Measurements from ENCODE around the gene MYO18B.

Gene MYO18B

GRCh38 chr22:25899566-25899965 is 157.6 kb downstream of the MYO18B start:
- H3K27me3 ChIP-seq (ENCODE audit: control insufficient read depth, insufficient read depth, low read length), result no peaks in the 10 kb centered on the region
- no peak overlapping the region for H3K27ac ChIP-seq (ENCODE audit: low read length)
- H3K36me3 ChIP-seq (ENCODE audit: control insufficient read depth, low read depth, low read length), result no peaks in the 10 kb centered on the region
- H3K4me3 ChIP-seq (ENCODE audit: low read length), result no peak overlapping the region
- no peak overlapping the region for H3K9ac ChIP-seq (ENCODE audit: low read length)
- H3K4me1 ChIP-seq (ENCODE audit: control insufficient read depth, low read depth, low read length), result no peaks in the 10 kb centered on the region
- no peaks in the 10 kb centered on the region for H3K9me3 ChIP-seq (ENCODE audit: control insufficient read depth, low read depth, low read length)

- Histone ChIP-seq H3K27ac (ENCODE audit: low read length) (no peak overlapping the region), H3K27me3 (ENCODE audit: control insufficient read depth, insufficient read depth, low read length) (no peaks in the 10 kb centered on the region), H3K9me3 (ENCODE audit: control insufficient read depth, low read depth, low read length) (no peaks in the 10 kb centered on the region), H3K9ac (ENCODE audit: low read length) (no peak overlapping the region), H3K4me3 (ENCODE audit: low read length) (no peak overlapping the region), H3K36me3 (ENCODE audit: control insufficient read depth, low read depth, low read length) (no peaks in the 10 kb centered on the region), H3K4me1 (ENCODE audit: control insufficient read depth, low read depth, low read length) (no peaks in the 10 kb centered on the region)
Observed at GRCh38 chr22:25900390-25900789, 158.4 kb downstream of the MYO18B start.

- Histone ChIP-seq H3K27me3 (ENCODE audit: control insufficient read depth, insufficient read depth, low read length) (no peaks in the 10 kb centered on the region), H3K36me3 (ENCODE audit: control insufficient read depth, low read depth, low read length) (no peaks in the 10 kb centered on the region), H3K9ac (ENCODE audit: low read length) (no peak overlapping the region), H3K27ac (ENCODE audit: low read length) (no peak overlapping the region), H3K4me1 (ENCODE audit: control insufficient read depth, low read depth, low read length) (no peaks in the 10 kb centered on the region), H3K9me3 (ENCODE audit: control insufficient read depth, low read depth, low read length) (no peaks in the 10 kb centered on the region), H3K4me3 (ENCODE audit: low read length) (no peak overlapping the region)
Observed at GRCh38 chr22:25900880-25901279, 158.9 kb downstream of the MYO18B start.

DNA sequence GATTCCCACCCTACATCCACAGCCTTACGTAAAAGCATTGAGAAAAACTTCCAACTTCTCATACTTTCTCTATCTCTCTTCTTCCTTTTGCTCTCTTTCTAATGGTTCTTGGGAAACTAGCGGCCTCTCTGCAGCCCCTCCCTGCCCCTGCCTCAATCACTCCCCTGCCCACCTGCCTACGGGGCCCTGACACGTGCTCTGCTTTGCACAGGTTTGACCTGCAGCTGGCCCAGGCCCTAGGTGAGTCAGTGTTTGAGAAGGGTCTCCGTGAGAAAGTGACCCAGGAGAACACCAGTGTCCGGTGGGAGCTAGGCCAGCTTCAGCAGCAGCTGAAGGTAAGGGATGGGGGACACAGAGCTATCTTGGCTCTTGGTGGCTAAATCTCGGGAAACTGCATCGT is 160.4 kb downstream of the MYO18B start:
- Histone ChIP-seq H3K9me3 (ENCODE audit: control insufficient read depth, low read depth, low read length) (no peaks in the 10 kb centered on the region), H3K4me1 (ENCODE audit: control insufficient read depth, low read depth, low read length) (no peaks in the 10 kb centered on the region), H3K27ac (ENCODE audit: low read length) (no peak overlapping the region), H3K27me3 (ENCODE audit: control insufficient read depth, insufficient read depth, low read length) (no peaks in the 10 kb centered on the region), H3K4me3 (ENCODE audit: low read length) (no peak overlapping the region), H3K36me3 (ENCODE audit: control insufficient read depth, low read depth, low read length) (no peaks in the 10 kb centered on the region), H3K9ac (ENCODE audit: low read length) (no peak overlapping the region)

DNA sequence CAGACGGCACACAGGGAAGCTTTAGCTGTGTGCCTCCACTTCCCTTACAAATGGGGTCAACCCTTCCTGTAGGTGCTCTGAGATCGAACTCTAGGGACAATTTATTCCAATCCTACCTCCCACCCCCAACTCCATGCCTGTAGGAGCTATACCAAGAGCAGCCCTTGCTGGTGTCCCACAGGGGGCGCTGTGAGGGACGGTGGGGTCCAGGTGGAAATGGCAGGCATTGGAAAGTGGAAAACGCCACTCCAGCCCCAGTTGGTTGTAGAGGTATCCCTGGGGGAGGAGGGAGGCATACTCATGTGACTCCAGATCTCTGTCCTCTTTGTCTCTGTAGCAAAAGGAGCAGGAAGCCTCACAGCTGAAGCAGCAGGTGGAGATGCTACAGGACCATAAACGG is 161.3 kb downstream of the MYO18B start:
- Histone ChIP-seq H3K36me3 (ENCODE audit: control insufficient read depth, low read depth, low read length) (no peaks in the 10 kb centered on the region), H3K27me3 (ENCODE audit: control insufficient read depth, insufficient read depth, low read length) (no peaks in the 10 kb centered on the region), H3K27ac (ENCODE audit: low read length) (no peak overlapping the region), H3K9ac (ENCODE audit: low read length) (no peak overlapping the region), H3K4me3 (ENCODE audit: low read length) (no peak overlapping the region), H3K9me3 (ENCODE audit: control insufficient read depth, low read depth, low read length) (no peaks in the 10 kb centered on the region), H3K4me1 (ENCODE audit: control insufficient read depth, low read depth, low read length) (no peaks in the 10 kb centered on the region)

- H3K27me3 ChIP-seq (ENCODE audit: control insufficient read depth, insufficient read depth, low read length), result peaks cover 4% of the 10 kb centered on the region
- H3K9ac ChIP-seq (ENCODE audit: low read length), result no peak overlapping the region
- peaks cover 6% of the 10 kb centered on the region for H3K36me3 ChIP-seq (ENCODE audit: control insufficient read depth, low read depth, low read length)
- H3K9me3 ChIP-seq (ENCODE audit: control insufficient read depth, low read depth, low read length), result no peaks in the 10 kb centered on the region
- peaks cover 15% of the 10 kb centered on the region for H3K4me1 ChIP-seq (ENCODE audit: control insufficient read depth, low read depth, low read length)
- no peak overlapping the region for H3K4me3 ChIP-seq (ENCODE audit: low read length)
- H3K27ac ChIP-seq (ENCODE audit: low read length), result no peak overlapping the region
Observed at GRCh38 chr22:25908212-25908611, 166.2 kb downstream of the MYO18B start.

DNA sequence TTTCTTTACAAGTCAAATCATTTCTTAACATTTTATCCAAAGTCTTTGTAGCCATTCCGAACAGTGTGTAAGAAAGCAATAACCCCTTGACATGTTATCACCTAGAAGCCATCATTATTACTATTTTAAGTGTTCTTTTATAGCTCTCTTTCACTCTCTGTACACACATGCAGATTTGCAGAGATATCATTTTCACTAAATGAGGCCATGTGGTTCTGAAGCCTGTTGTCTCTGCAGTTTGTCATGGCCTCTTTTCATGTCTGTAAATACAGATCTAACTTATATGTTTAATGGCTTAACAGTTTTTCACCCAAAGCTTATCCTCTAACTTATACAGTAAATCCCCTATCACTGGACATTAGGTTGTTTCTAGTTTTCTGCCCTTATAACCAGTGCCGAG is 166.8 kb downstream of the MYO18B start:
- Histone ChIP-seq H3K36me3 (ENCODE audit: control insufficient read depth, low read depth, low read length) (peaks cover 6% of the 10 kb centered on the region), H3K4me1 (ENCODE audit: control insufficient read depth, low read depth, low read length) (peaks cover 15% of the 10 kb centered on the region), H3K9me3 (ENCODE audit: control insufficient read depth, low read depth, low read length) (no peaks in the 10 kb centered on the region), H3K9ac (ENCODE audit: low read length) (no peak overlapping the region), H3K27me3 (ENCODE audit: control insufficient read depth, insufficient read depth, low read length) (peaks cover 4% of the 10 kb centered on the region), H3K4me3 (ENCODE audit: low read length) (no peak overlapping the region), H3K27ac (ENCODE audit: low read length) (no peak overlapping the region)

- Histone ChIP-seq H3K4me3 (ENCODE audit: low read length) (no peak overlapping the region), H3K27me3 (ENCODE audit: control insufficient read depth, insufficient read depth, low read length) (peaks cover 4% of the 10 kb centered on the region), H3K9ac (ENCODE audit: low read length) (no peak overlapping the region), H3K9me3 (ENCODE audit: control insufficient read depth, low read depth, low read length) (no peaks in the 10 kb centered on the region), H3K4me1 (ENCODE audit: control insufficient read depth, low read depth, low read length) (peaks cover 15% of the 10 kb centered on the region), H3K36me3 (ENCODE audit: control insufficient read depth, low read depth, low read length) (peaks cover 6% of the 10 kb centered on the region), H3K27ac (ENCODE audit: low read length) (no peak overlapping the region)
Observed at GRCh38 chr22:25909614-25910387, 167.8 kb downstream of the MYO18B start.

DNA sequence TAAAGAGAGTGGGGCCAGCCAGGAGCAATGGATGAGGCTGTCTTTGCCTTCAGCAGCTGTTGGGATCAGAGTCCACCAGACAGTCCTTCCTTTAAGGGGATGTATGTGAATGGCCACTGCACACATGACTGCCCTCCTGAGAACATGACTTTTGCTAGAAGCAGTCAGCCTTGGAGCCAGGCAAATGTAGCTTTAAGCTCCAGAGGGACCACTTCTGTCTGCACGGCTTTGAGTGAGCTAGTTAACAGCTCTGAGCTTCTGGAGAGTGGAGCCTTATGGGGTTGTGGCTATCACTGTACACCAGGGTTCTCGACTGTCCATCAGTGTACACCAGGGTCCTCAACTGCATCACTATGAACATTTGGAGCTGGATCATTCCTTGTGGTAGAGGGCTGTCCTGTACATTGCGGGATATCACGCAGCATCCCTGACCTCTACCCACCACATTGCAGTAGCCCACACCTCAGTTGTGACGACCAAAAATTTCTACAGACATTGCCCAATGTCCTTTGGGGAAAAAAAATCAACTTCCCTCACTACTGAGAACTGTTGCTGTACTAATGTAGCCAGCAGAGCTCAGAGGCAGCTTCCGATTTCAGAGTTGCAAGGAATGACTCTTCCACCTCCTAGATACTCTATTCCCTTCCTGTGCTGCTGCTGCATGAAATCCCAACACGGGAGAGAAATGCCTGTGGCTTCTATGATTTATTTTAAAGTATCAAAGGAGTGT is 169.4 kb downstream of the MYO18B start:
- Histone ChIP-seq H3K9me3 (ENCODE audit: control insufficient read depth, low read depth, low read length) (no peaks in the 10 kb centered on the region), H3K36me3 (ENCODE audit: control insufficient read depth, low read depth, low read length) (peaks cover 6% of the 10 kb centered on the region), H3K4me3 (ENCODE audit: low read length) (no peak overlapping the region), H3K27ac (ENCODE audit: low read length) (no peak overlapping the region), H3K27me3 (ENCODE audit: control insufficient read depth, insufficient read depth, low read length) (peaks cover 4% of the 10 kb centered on the region), H3K9ac (ENCODE audit: low read length) (no peak overlapping the region), H3K4me1 (ENCODE audit: control insufficient read depth, low read depth, low read length) (peaks cover 15% of the 10 kb centered on the region)

DNA sequence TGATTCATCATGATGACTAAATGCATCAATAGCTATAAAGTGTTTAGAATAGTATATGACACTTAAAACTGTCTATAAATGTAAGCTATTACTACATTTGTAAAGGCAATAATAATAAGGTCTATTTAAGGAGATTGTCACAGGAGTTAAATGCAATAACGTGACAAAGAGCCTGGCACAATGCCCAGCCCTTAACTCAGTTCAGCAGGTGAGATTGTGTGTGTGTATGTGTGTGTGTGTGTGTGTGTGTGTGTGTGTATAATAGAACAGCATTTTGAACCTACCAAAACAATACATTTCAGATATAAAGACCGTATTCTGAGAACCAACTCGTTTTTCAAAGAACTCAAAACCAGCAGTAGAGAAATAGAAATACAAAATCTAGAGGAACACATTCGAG is 177.5 kb downstream of the MYO18B start:
- Histone ChIP-seq H3K4me1 (ENCODE audit: control insufficient read depth, low read depth, low read length) (peaks cover 27% of the 10 kb centered on the region), H3K27ac (ENCODE audit: low read length) (no peak overlapping the region), H3K36me3 (ENCODE audit: control insufficient read depth, low read depth, low read length) (no peaks in the 10 kb centered on the region), H3K9ac (ENCODE audit: low read length) (no peak overlapping the region), H3K9me3 (ENCODE audit: control insufficient read depth, low read depth, low read length) (no peaks in the 10 kb centered on the region), H3K4me3 (ENCODE audit: low read length) (no peak overlapping the region), H3K27me3 (ENCODE audit: control insufficient read depth, insufficient read depth, low read length) (peaks cover 11% of the 10 kb centered on the region)

- no peaks in the 10 kb centered on the region for H3K36me3 ChIP-seq (ENCODE audit: control insufficient read depth, low read depth, low read length)
- H3K4me3 ChIP-seq (ENCODE audit: low read length), result no peak overlapping the region
- H3K9me3 ChIP-seq (ENCODE audit: control insufficient read depth, low read depth, low read length), result no peaks in the 10 kb centered on the region
- no peak overlapping the region for H3K9ac ChIP-seq (ENCODE audit: low read length)
- H3K4me1 ChIP-seq (ENCODE audit: control insufficient read depth, low read depth, low read length), result peaks cover 37% of the 10 kb centered on the region
- no peak overlapping the region for H3K27ac ChIP-seq (ENCODE audit: low read length)
- H3K27me3 ChIP-seq (ENCODE audit: control insufficient read depth, insufficient read depth, low read length), result peaks cover 11% of the 10 kb centered on the region
Observed at GRCh38 chr22:25922141-25922540, 180.2 kb downstream of the MYO18B start.

DNA sequence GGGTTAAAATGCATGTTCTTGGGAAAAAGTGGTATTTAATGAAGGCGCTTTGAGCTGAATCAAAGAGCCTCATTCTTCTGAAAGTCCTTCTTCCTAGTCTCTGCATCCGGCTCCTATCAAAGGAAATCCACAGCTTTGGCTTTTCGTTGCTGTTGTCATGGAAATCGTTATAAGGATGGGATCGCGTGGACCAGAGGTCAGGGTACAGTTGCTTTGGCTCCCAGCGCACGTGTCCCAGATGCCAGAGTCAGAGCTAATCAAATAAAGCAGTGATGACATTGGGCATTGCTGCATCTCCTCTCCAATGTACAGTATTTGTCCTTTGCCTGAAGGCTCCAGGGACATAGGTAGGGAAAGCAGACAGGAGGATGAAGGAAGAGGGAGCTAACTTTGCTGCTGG is 181.9 kb downstream of the MYO18B start:
- Histone ChIP-seq H3K27ac (ENCODE audit: low read length) (no peak overlapping the region), H3K36me3 (ENCODE audit: control insufficient read depth, low read depth, low read length) (no peaks in the 10 kb centered on the region), H3K9me3 (ENCODE audit: control insufficient read depth, low read depth, low read length) (no peaks in the 10 kb centered on the region), H3K9ac (ENCODE audit: low read length) (no peak overlapping the region), H3K27me3 (ENCODE audit: control insufficient read depth, insufficient read depth, low read length) (peaks cover 11% of the 10 kb centered on the region), H3K4me1 (ENCODE audit: control insufficient read depth, low read depth, low read length) (peaks cover 48% of the 10 kb centered on the region), H3K4me3 (ENCODE audit: low read length) (no peak overlapping the region)
